C4-2B (cell line): Measurements from ENCODE around the gene CAST.

Source experiments
- ZFX ChIP-seq: fragments of 450-650 bp; IDR thresholded peaks from 2 replicates; pipeline ENCODE4 v1.6.1; 2017
- TF ChIP-seq, protein P1 (sequence below): fragments of 450-650 bp; conservative IDR thresholded peaks from 2 replicates; pipeline ENCODE4 v1.5.1; 2017; ENCODE audit warnings: mild to moderate bottlenecking

DNA sequence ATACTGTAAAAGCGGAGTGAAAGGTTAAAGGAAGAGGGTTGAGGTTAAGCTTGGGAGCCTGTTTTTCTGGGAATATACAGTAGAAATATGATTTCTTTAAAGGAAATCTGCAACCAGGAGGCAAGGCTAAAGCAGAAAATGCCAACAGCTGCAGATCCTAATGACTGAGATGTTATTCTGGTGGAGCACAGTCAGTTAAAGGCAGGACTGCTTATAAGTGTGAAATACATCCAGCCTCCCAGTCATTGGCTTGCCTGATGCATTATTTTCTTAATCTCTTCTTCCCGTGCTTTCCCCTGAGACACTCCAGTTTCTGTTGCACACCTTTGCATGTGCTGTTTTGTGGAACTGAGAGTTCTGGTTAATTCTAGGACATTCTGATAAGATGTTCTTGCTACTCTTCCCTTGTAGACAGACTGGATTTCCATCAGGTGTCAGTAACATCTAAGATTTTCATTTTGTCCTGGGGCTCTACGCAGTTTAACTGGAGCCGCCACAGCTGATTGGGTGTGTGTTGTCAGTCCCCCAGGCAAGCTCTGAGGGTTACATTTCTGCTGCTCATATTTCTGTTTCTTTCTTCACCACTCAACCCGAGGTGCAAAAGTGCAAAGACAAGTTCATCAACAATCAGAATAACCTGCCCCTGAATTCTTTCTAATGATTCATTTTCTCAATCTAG is 44.4 kb downstream of the CAST start:
- TF ChIP-seq, protein P1, sequence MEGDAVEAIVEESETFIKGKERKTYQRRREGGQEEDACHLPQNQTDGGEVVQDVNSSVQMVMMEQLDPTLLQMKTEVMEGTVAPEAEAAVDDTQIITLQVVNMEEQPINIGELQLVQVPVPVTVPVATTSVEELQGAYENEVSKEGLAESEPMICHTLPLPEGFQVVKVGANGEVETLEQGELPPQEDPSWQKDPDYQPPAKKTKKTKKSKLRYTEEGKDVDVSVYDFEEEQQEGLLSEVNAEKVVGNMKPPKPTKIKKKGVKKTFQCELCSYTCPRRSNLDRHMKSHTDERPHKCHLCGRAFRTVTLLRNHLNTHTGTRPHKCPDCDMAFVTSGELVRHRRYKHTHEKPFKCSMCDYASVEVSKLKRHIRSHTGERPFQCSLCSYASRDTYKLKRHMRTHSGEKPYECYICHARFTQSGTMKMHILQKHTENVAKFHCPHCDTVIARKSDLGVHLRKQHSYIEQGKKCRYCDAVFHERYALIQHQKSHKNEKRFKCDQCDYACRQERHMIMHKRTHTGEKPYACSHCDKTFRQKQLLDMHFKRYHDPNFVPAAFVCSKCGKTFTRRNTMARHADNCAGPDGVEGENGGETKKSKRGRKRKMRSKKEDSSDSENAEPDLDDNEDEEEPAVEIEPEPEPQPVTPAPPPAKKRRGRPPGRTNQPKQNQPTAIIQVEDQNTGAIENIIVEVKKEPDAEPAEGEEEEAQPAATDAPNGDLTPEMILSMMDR = no peak
- TF ChIP-seq ZFX = no peak
